Measurements from ENCODE around the gene CAP2.

The CAP2 gene

DNA sequence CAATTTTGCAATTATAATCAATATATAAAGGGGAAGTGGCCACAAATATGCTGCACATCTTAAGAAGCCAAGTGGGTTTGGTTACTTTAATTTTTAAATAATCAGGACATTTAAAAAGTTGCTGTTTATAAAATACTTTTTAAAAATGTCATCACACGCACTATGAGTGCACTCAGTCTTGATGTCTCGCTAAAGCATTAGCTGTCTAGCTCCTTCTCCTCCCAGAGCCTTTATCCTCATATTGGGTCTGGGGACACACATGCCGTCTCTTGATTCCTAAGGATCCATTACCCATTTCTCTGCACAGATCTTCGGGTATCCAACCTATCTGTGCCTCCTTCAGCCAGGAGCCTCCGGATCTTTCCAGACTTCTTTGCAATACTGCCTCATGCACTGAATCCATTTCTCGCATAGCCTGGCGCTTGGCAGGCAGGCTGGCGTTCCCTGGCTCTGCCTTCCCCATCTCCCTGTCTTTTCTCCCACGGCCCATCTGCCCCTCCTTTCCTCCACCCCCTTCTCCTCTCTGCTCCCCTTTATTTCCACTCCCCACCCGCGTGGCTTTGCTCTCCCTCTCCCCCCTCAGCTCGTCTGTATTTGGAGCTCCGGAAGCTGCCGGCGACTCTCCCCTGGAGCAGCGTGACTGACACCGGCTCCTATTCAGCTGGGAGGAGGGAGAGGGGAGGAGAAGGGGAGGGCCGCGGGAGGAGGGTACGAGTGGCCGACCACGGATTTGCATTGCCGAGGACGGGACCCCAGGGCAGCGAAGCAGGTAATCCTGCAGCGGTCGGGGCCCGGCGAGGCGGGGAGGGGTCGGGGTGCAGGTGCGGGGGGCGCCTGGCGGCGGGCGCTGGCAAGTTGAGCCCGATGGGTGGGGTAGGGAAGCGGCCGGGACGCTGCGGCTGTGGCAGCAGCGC, at the start of gene CAP2:
TSS of gene CAP2 (plus strand) at position 618 of the 914 bp plus-strand sequence. CDS start 27,961 bp downstream, outside the sequence.
- no peak for DNase-seq (ENCODE audit: low read depth in 2 of 2)

GRCh38 chr6:17347012-17347411, 46.4 kb upstream of the CAP2 start:
- no peak for DNase-seq (ENCODE audit: low read depth in 2 of 2)

- DNase-seq (ENCODE audit: low read depth in 2 of 2): no peak
Measured at GRCh38 chr6:17349427-17349826, 44.0 kb upstream of the CAP2 start.

- DNase-seq (ENCODE audit: low read depth in 2 of 2): no peak
Measured at GRCh38 chr6:17352302-17352701, 41.1 kb upstream of the CAP2 start.

DNA sequence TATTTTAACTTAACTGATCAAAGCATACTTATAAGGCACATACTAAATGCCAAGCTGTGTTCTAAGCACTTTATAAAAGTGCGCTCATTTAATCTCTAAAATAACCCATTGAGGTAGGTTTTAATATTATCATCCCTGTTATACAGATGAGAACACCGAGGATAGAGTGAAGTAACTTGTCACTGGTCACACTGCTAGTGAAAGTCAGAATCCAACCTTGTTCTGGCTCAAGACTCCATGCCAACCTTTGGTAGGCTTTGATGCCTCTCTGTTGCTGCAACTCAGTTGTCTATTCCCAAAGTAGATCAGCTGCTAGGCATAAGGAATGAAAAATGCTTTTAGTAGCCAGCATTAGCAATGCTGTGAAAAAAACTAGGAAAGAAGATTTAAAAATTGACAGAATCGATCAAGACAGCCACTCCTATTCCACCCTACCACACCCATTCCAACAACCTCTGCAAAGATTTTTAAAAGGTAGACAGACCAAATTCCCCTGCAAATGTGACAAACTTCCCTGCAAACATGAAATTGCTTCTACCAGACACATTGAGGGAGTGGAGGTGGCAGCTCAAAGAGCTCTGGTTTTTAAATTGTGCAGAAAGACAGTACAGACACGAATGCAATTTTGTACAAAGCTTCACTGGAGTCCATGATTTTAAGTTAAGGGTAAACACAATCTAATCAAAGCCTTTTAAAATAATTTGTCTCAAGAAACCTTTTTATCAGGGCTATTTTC, 39.8 kb upstream of the CAP2 start:
- no peak for DNase-seq (ENCODE audit: low read depth in 2 of 2)

DNA sequence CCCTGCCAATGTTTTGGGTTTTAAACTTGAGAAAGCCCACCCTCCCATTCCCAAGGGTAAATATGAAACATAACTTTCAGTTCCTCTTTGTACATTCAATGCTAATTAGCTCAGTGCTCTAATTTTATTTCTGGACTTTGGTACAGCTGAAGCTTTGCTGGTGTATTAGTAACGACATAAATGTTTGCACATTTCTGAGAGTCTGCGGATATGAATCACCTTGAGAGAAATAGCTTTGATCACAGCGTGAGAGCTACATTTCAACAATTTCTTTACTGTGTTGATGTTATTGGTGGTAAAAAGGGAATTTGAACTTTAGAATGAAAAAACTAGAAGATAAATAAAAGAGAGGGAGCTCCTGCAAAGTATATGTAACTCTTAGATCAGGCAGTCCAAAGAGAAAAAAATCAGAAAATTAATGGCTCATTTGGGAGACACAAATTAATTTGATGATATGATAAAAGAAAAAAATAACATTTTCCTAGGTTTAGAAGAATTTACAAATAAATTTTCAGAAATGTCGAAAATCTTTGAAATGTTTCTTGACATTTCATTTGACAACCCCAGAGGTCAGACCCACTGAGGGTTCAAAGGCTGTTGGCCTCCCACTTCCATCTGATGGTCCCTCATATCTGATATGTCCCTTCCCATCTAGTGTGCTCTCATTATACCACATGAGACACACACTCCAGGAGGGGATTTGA, 38.5 kb upstream of the CAP2 start:
- no peak for DNase-seq (ENCODE audit: low read depth in 2 of 2)

DNA sequence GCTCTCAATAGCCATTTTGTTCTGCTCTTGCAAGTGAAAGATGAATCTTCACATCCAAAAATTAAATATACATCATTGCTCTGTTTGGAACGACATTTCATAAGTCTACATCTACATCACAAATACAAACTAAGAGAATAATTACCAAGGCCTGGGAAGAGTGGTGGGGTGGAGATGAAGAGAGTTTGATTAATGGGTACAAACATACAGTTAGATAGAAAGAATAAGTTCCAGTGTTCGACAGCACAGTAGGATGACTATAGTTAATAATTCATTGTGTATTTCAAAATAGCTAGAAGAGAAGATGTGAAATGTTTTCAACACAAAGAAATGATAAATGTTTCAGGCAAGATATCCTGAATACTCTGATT, 38.0 kb upstream of the CAP2 start:
- DNase-seq (ENCODE audit: low read depth in 2 of 2): no peak

GRCh38 chr6:17358515-17358914, 34.9 kb upstream of the CAP2 start:
- DNase-seq (ENCODE audit: low read depth in 2 of 2): no peak

DNA sequence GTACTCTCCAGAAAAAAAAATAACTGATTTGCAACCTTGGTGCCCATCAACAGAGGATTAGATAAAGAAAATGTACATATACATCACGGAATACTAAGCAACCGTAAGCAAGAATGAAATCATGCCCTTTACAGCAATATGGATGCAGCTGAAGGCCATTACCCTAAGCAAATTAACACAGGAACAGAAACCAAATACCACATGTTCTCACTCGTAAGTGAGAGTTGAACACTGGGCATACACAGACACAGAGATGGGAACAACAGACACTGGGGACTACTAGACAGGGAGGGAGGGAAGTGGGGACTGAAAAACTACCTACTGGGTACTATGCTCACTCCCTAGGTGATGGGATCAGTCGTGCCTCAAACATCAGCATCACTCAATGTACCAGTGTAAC, 32.8 kb upstream of the CAP2 start:
- DNase-seq (ENCODE audit: low read depth in 2 of 2): no peak

GRCh38 chr6:17361013-17361412, 32.4 kb upstream of the CAP2 start:
- DNase-seq (ENCODE audit: low read depth in 2 of 2): no peak

DNA sequence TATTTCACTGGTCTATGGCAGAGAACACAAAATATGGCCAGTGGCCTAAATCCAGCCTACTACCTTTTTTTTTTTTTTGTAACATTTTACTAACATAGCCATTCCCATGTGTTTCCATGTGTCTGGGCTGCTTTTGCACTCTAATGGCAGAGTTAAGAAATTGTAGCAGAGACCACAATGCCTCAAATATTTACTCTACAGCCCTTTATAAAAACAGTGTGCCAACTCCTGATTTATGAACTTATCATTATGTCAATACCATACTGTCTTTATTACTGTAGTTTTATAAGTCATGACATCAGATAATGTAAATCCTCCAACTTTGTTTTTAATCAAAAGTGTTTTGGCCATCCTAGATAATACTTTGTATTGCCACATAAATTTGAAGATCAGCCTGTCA, 27.4 kb upstream of the CAP2 start:
- DNase-seq (ENCODE audit: low read depth in 2 of 2): no peak

GRCh38 chr6:17367868-17368267, 25.5 kb upstream of the CAP2 start:
- no peak for DNase-seq (ENCODE audit: low read depth in 2 of 2)

GRCh38 chr6:17381424-17382147, 11.8 kb upstream of the CAP2 start:
- no peak for DNase-seq (ENCODE audit: low read depth in 2 of 2)

DNA sequence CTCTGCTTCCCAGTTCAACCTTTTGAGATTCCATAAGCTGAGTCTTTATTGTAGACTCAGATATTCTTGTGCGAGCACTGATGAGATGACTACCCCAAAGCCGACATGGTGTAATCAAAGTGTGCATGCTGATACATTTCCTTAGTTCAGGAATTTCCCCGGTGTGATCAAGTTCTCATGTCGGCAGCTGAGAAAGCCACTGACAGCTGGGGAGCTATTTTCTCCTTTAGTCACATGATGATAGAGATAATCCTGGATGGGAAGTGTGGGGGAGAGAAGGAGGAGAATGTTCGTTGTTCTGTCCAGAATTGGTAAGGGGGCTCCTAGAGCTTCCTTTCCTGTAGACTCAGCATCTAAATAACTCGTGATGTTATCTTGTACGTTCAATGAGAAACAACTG, 7.7 kb upstream of the CAP2 start:
- no peak for DNase-seq (ENCODE audit: low read depth in 2 of 2)

DNA sequence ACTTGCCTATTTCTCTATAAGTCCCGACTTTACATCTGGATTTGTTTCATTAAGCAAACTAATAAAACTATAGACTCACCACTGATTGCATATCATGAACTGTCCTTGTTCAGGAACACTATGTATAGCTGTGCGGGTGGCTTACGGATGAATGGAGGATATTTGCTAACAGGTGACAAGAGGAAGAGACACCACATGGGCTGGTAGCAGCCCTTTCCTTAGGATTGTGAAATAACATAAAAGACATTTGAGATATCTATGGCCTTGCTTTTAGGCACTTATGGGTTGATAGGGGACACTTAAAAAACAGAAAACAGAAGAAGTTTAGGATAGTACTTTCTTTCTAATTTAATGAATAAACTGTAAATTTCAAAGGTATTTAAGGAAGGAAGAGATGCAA, 5.0 kb upstream of the CAP2 start:
- no peak for DNase-seq (ENCODE audit: low read depth in 2 of 2)

- no peak for DNase-seq (ENCODE audit: low read depth in 2 of 2)
Measured at GRCh38 chr6:17389274-17389847, 4.0 kb upstream of the CAP2 start.

- no peak for DNase-seq (ENCODE audit: low read depth in 2 of 2)
Measured at GRCh38 chr6:17390276-17390675, 3.1 kb upstream of the CAP2 start.

DNA sequence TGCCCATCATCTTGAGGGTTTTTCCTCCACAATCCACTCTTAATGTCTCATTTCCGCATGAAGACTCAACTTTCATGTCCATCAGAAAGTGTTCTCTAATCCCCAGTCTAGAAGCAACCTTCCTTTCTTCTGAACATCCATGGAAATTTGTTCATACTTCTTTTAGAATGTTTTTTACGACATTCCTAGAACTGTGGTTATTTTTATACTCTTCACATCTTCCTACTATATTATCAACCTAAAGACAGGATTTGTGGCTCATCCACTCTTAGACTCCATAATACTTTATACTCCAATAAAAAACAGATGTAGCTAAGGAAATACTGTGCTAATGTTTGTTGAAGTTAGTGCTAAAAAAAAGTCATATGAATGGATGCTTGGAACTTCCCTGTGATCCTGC, 1.4 kb upstream of the CAP2 start:
- no peak for DNase-seq (ENCODE audit: low read depth in 2 of 2)

- DNase-seq (ENCODE audit: low read depth in 2 of 2): no peak
Measured at GRCh38 chr6:17393892-17394631, 667 bp downstream of the CAP2 start.

DNA sequence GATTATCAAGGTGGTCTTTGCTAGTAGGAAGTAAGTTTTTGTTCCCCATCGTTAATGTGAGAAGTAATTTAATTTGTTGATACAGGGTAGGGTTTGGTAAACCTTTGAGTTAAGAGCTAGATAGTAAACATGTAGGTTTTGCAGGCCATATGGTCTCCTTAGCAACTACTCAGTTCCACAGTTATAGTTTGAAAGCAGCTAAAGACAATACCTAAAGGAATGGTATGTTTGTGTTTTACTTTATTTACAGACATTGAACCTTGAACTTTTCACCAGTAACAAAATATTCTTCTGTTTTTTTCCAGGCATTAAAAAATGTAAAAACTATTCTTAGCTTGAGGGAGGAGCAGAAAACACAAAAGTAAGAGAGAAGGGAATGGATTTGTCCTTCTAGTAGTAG, 1.7 kb downstream of the CAP2 start:
- no peak for DNase-seq (ENCODE audit: low read depth in 2 of 2)

DNA sequence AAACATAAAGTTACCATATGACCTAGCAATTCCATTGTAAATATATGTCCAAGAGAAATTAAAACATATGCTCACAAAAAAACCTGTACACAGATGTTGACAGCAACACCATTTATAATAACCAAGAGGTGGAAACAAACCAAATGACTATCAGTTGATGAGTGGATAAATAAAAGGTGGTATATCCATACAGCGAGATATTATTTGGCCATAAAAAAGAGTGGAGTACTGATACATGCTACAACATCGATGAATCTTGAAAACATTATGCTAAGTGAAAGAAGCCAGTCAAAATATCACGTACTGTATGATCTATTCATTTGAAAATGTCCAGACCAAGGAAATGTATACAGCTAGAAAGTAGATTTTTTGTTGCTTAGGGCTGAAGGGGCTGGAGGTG, 2.9 kb downstream of the CAP2 start:
- no peak for DNase-seq (ENCODE audit: low read depth in 2 of 2)

Data from stimulated activated CD8-positive, alpha-beta memory T cell treated with anti-CD3 and anti-CD28 coated beads, Interleukin-7, amount 100 ng/mL, for 4 hours (primary cell).